GM19240 (cell line): ENCODE results near the gene RREB1.

Experiments used
- DNase-seq: peaks from one replicate; pipeline ENCODE4 v3.0.0; 2011; ENCODE audit warnings: low spot score; ENCODE audit not compliant: insufficient read length

Gene RREB1

DNA sequence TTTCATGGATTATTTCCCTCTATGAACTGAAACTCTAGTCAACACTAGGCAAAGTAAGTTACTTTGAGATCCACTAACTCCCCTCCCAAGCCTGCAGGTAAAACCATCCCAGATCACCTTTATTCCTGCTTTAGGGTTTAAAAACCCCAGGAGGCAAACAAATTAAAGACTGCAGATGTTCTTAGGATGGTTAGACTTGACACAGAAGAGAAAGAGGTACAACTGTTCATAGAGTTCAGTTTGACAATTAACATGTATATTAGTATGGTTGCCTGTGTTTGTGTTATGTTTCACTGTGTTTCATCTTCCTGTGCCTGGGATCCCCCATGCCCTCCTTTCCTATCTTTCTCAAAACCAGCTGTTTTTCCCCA is 53.5 kb downstream of the RREB1 start:
- no peak for DNase-seq

DNA sequence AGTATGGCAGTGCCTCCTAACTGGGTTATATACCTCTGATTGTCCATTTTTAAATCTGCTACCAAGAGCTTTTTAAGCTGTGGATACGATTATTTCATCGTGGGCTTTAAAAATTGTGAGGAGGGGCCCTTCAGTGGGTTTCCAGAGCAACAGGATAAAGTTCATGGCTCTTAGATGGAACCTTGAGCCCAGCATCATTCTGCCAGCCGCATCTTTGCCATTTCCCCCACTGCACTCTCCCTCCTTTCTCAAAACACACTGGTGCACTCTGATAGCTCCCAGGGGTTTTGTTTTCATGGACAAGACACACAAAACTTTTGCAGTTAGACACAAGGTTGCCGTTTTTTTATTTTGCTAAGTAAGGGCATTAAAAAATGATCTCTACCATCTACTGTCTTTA is 54.1 kb downstream of the RREB1 start:
- no peak for DNase-seq

DNA sequence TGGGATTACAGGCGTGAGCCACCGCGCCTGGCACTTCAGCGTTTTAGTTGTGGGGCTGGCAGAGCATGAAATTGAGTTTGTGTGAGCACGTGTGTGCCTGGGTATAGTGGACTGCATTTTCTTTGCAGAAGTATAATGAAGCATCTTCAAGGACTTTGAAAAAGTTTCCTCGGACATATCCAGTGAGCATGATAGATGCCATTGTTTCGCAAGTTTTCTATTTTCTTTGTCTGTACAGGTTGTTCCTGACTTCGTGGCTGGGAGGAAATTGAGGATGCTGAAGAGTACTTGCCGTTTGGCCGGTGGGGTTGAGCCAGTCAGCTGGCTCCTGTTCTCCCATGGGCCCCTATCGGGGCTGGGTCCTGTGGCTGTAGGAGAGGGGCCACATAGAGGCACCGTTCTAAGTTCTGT is 55.9 kb downstream of the RREB1 start:
- no peak for DNase-seq

- DNase-seq, result no peak
Measured at GRCh38 chr6:7164536-7165001, 56.8 kb downstream of the RREB1 start.

GRCh38 chr6:7165002-7165889 is 57.5 kb downstream of the RREB1 start:
- DNase-seq, result no peak

DNA sequence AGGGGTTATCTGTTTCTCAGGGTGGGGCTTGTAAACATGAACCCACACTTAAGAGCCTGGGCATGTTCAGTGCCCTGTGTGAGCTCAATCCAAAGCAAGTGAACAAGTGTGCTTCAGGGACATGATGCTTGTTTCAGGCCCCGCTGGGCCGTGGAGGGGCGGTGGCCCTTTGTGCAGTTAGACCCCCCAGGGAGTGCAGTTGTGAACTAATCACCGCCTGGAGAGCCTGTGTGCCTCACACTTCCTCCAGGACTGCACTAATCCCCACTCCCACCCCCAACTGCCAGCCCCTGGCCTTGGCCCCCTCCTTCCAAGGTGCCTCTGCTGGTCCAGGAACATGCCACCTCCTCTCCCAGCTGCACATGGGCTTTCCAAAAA is 58.1 kb downstream of the RREB1 start:
- no peak for DNase-seq

GRCh38 chr6:7166410-7167293 is 58.9 kb downstream of the RREB1 start:
- no peak for DNase-seq

DNA sequence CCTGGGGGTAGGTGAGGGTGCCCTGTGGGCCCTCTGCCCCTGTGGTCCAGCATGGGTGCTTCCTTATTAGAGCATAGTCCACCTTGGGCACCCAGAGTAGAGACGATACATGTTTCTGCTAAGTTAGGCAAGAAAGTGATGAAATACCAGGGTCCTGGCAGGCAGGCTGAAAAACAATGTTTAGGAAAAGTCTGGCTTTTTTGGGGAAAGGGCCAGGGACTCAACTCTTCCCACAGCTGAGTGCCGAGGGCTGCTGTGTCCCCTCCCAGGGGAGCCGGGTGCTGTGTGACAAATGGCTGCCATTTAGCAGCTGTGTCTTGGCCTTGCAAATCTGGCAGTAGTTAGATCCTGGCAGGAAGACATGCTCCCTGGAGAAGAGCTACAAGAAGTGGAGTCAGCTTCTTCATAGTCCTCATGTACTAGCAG is 61.5 kb downstream of the RREB1 start:
- no peak for DNase-seq

DNA sequence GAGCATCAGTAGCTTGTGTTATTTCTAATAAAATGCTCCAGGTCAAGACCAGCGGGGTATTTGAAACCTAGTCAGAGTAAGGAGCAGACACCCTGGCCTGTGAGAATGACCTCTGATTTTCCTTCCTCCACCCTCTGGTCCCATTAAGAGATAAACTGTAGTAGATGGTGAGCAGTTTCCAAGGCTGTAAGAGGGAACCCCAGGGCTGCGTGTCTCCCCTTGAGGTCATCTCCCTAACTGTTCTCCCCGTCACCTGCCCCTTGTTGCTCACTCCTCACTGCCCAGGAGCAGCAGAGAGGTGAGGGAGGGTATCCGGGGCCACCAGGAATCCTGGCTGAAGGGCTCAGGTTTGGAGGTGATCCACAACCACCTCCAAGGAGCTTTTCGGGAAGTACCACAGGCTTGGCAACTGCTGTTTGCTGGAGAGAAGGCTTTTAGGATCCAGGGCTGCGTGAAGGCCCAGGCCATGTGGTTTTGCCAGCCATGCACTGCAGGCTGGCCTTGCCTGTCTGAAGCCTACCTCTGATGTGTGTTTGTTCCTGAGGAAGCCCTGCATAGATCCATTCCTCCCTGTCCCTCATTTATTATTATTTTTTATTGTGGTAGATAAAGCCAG is 62.5 kb downstream of the RREB1 start:
- no peak for DNase-seq

DNA sequence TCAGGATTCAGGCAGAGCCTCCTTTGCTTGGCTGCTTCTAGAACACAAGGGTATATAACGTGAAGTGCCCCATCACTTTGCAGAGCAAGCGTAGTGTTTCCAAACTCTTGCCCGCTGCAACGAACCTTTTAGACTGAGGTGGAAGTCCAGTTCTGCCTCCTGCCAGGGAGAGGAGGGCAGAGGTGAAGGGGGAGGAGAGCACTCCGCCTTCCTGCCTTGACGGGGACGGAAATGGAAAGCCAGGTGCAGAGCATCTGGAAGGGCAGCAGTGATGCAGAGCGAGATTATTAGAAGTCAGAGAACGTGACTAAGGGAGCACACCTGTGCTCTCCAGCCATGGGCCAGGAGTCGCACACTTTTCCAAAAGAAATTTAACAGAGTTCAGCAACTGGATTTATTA is 63.4 kb downstream of the RREB1 start:
- no peak for DNase-seq

DNA sequence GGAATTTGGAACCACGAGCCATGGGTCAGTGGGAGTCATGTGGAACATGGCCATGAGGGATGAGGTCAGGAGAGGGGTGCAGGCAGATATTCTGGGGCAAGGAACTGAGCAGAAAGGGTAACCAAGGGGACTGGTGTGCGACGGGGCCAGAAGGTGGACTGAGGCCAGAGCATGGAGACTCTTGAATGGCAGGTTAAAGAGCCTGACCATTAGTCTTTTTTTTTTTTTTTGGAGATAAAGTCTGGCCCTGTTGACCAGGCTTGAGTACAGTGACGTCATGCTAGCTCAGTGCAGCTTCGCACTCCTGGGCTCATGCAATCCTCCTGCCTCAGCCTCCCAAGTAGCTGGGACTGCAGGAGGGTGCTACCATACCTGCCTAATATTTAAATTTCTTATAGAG is 64.0 kb downstream of the RREB1 start:
- DNase-seq, result no peak

- no peak for DNase-seq
Measured at GRCh38 chr6:7172649-7173048, 64.9 kb downstream of the RREB1 start.

- DNase-seq, result no peak
Measured at GRCh38 chr6:7173843-7174503, 66.2 kb downstream of the RREB1 start.

GRCh38 chr6:7175462-7175861 is 67.7 kb downstream of the RREB1 start:
- DNase-seq, result no peak

- DNase-seq, result no peak
Measured at GRCh38 chr6:7176208-7176607, 68.4 kb downstream of the RREB1 start.

- DNase-seq, result no peak
Measured at GRCh38 chr6:7178280-7178679, 70.5 kb downstream of the RREB1 start.

DNA sequence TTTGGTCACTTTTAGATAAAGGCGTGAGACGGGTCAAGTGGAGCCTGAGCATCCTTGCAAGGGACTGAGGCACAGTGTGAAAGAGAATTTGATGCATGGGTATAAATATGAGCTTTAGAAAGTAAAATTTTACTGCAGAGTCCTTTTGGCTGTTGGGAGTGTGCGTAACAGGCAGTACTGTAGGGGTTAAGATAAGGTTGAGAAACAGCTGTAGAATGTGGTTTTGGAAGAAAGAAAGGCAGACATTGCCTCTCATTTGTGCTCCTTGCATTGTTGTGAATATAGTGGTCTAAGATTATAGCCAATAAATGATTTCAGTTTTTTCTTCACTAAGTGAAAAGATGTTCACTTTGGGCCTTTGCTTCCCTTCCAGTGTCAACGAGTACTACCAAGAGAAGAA is 73.0 kb downstream of the RREB1 start:
- no peak for DNase-seq

- no peak for DNase-seq
Measured at GRCh38 chr6:7183707-7184106, 75.9 kb downstream of the RREB1 start.

- DNase-seq, result no peak
Measured at GRCh38 chr6:7184502-7184901, 76.7 kb downstream of the RREB1 start.

GRCh38 chr6:7185561-7185960 is 77.8 kb downstream of the RREB1 start:
- DNase-seq, result no peak

DNA sequence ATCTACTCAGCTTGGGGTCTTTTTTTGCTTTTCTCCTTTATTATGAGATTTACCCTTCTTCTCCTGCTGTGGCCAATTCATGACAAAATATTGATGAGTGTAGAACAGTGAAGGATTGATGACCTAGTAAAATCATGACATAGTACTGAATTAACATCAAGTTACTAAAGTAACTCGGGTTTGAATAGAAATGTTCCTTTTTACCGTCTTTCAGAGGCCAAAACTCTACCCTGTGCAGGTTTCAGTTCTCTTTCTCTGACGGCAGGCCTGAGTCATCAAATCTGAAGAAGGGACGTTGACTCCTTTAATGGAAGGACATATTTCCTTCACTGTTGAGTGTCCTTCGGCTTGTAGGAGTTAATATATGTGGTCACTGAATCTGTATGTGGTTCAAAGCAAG is 80.7 kb downstream of the RREB1 start:
- DNase-seq, result peak; percentile 38
